ENCODE results near the gene TCP11L2. TPM values are rescaled to one million over a fixed set of nuclear protein-coding genes. Genes with fewer than 3 reads are reported as not detected.

Gene TCP11L2
- 14.0 TPM for total RNA-seq (ENCODE audit: unreplicated experiment)
- long read RNA-seq: 0 reads

DNA sequence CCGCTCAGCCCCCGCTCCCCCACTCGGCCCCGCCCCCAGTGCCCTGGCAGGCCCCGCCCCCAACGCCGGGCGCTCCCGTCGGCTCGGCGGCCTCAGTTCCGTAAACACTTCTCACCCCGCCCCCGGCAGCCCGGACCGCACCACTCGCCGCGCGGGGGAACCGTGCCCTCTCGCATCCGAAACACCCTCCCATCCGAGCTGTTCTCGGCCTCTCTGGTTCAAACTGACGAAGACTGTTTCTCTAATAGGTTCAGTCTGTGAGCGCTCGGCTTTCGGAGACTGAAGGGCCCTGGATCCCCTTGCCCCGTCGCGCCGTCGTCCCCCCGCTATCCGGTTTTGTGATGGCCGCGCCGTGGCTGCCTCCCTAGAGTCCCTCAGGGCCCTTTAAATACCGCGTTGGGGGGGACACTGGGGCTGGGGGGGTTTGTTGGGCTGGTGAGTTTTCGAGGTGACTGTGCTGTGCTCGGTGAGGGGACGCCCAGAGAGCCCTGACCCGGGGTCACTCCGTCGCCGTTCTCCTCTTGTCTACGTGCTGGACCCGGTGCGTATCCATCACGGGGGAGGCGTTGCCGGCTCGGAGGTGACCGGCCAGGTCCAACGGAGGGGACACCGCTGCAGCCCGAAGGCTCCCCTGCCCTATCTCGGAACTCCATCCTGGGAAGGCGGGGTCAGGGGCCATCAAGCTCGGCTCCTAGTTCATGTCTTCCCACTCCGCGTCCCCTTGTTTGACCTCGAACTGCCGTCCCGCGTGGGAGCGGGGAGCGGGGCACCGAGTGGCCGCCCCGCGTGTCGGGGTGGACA is at the start of gene TCP11L2:
TCP11L2 (plus strand) TSS at position 333 of the 801 bp plus-strand sequence. CDS start 8,343 bp downstream, outside the sequence.
- Mint-ChIP-seq H3K27me3 (ENCODE audit: unreplicated experiment) (peaks cover 20% of the 10 kb centered on the region), H3K9me3 (ENCODE audit: unreplicated experiment) (no peaks in the 10 kb centered on the region), H3K27ac (ENCODE audit: unreplicated experiment) (peak within 1 kb of the TSS; percentile 97), H3K36me3 (ENCODE audit: low read depth, unreplicated experiment) (no peaks in the 10 kb centered on the region), H3K4me3 (ENCODE audit: unreplicated experiment) (peak within 1 kb of the TSS; percentile 91), H3K4me1 (ENCODE audit: unreplicated experiment) (peaks cover 11% of the 10 kb centered on the region)
- TF ChIP-seq CTCF (IDR thresholded peaks at IDR 0.05; ENCODE audit: unreplicated experiment): no peak
- peak; percentile 86 for DNase-seq (ENCODE audit: low spot score)

- Mint-ChIP-seq H3K27ac (ENCODE audit: unreplicated experiment) (no peak overlapping the region), H3K36me3 (ENCODE audit: low read depth, unreplicated experiment) (no peaks in the 10 kb centered on the region), H3K4me3 (ENCODE audit: unreplicated experiment) (no peak overlapping the region), H3K9me3 (ENCODE audit: unreplicated experiment) (no peaks in the 10 kb centered on the region), H3K4me1 (ENCODE audit: unreplicated experiment) (peaks cover 5% of the 10 kb centered on the region), H3K27me3 (ENCODE audit: unreplicated experiment) (no peaks in the 10 kb centered on the region)
- TF ChIP-seq CTCF (IDR thresholded peaks at IDR 0.05; ENCODE audit: unreplicated experiment): no peak
- no peak for DNase-seq (ENCODE audit: low spot score)
Observed at GRCh38 chr12:106254724-106255123, 47.8 kb upstream of the TCP11L2 start.

GRCh38 chr12:106255493-106255892 is 47.0 kb upstream of the TCP11L2 start:
- no peak for DNase-seq (ENCODE audit: low spot score)
- H3K27me3 Mint-ChIP-seq (ENCODE audit: unreplicated experiment): no peaks in the 10 kb centered on the region
- no peak overlapping the region for H3K27ac Mint-ChIP-seq (ENCODE audit: unreplicated experiment)
- peaks cover 5% of the 10 kb centered on the region for H3K4me1 Mint-ChIP-seq (ENCODE audit: unreplicated experiment)
- H3K9me3 Mint-ChIP-seq (ENCODE audit: unreplicated experiment): no peaks in the 10 kb centered on the region
- no peak overlapping the region for H3K4me3 Mint-ChIP-seq (ENCODE audit: unreplicated experiment)
- no peak for TF ChIP-seq CTCF (IDR thresholded peaks at IDR 0.05; ENCODE audit: unreplicated experiment)
- H3K36me3 Mint-ChIP-seq (ENCODE audit: low read depth, unreplicated experiment): no peaks in the 10 kb centered on the region

- no peak for TF ChIP-seq CTCF (IDR thresholded peaks at IDR 0.05; ENCODE audit: unreplicated experiment)
- Mint-ChIP-seq H3K4me1 (ENCODE audit: unreplicated experiment) (peaks cover 5% of the 10 kb centered on the region), H3K27ac (ENCODE audit: unreplicated experiment) (no peak overlapping the region), H3K9me3 (ENCODE audit: unreplicated experiment) (no peaks in the 10 kb centered on the region), H3K4me3 (ENCODE audit: unreplicated experiment) (no peak overlapping the region), H3K27me3 (ENCODE audit: unreplicated experiment) (no peaks in the 10 kb centered on the region), H3K36me3 (ENCODE audit: low read depth, unreplicated experiment) (no peaks in the 10 kb centered on the region)
- DNase-seq (ENCODE audit: low spot score): no peak
Observed at GRCh38 chr12:106255952-106256351, 46.6 kb upstream of the TCP11L2 start.

DNA sequence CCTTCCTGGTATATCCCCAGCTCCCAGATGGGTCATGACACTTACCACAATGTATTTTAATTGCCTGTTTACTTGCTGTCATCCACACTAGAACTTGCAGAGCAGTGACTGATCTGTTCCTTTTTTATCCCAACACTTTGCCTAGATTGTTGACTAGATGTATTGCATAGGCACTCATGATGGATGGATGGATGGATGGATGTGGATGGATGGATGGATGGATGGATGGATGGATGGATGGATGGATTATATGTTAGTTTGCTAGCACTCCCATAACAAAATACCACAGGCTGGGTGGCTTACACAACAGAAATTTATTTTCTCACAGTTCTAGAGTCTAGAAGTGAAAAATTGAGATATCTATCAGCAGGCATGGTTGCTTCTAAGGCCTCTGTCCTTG is 46.0 kb upstream of the TCP11L2 start:
- H3K36me3 Mint-ChIP-seq (ENCODE audit: low read depth, unreplicated experiment): no peaks in the 10 kb centered on the region
- no peak overlapping the region for H3K27ac Mint-ChIP-seq (ENCODE audit: unreplicated experiment)
- H3K9me3 Mint-ChIP-seq (ENCODE audit: unreplicated experiment): no peaks in the 10 kb centered on the region
- H3K27me3 Mint-ChIP-seq (ENCODE audit: unreplicated experiment): no peaks in the 10 kb centered on the region
- no peak overlapping the region for H3K4me3 Mint-ChIP-seq (ENCODE audit: unreplicated experiment)
- peaks cover 3% of the 10 kb centered on the region for H3K4me1 Mint-ChIP-seq (ENCODE audit: unreplicated experiment)
- DNase-seq (ENCODE audit: low spot score): no peak
- no peak for TF ChIP-seq CTCF (IDR thresholded peaks at IDR 0.05; ENCODE audit: unreplicated experiment)
